Measurements from ENCODE around the gene CLEC16A.

DNA sequence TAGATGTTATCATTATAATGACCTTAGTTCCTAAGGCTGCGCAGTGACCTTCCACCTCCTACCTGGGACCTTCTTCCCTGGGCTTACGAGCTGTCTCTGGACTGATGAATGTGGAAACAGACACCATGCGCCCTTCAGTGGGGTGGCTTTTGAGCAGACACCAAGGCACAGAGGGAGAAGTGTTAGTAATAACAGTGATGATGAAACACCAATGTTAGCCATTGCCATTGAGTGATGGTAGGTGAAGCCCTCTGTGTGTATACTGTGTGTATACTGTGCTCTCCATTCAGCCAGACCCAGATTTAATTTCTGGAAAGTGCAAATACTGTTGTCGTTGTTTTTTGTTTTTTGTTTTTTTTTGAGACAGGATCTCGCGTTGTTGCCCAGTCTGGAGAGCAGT, 44.5 kb downstream of the CLEC16A start:
- no peak for TF ChIP-seq POLR2A (IDR thresholded peaks at IDR 0.05)
- TF ChIP-seq, protein P1, sequence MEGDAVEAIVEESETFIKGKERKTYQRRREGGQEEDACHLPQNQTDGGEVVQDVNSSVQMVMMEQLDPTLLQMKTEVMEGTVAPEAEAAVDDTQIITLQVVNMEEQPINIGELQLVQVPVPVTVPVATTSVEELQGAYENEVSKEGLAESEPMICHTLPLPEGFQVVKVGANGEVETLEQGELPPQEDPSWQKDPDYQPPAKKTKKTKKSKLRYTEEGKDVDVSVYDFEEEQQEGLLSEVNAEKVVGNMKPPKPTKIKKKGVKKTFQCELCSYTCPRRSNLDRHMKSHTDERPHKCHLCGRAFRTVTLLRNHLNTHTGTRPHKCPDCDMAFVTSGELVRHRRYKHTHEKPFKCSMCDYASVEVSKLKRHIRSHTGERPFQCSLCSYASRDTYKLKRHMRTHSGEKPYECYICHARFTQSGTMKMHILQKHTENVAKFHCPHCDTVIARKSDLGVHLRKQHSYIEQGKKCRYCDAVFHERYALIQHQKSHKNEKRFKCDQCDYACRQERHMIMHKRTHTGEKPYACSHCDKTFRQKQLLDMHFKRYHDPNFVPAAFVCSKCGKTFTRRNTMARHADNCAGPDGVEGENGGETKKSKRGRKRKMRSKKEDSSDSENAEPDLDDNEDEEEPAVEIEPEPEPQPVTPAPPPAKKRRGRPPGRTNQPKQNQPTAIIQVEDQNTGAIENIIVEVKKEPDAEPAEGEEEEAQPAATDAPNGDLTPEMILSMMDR (IDR thresholded peaks at IDR 0.05 in 4 of 5, conservative IDR thresholded peaks at IDR 0.05 in 1 of 5): no peak
